K562 treated with DMSO at 1 percent for 4 hours (cell line): ENCODE results near the gene TMEM106A. TPM values are rescaled to one million over a fixed set of nuclear protein-coding genes. Genes with fewer than 3 reads are reported as not detected.

Experiments used
- total RNA-seq: library from RNA; unstranded; fragments of 300-600 nt; gene quantifications from 2 replicates; pipeline ENCODE4 v1.2.3, GENCODE V29; 2022; ENCODE audit not compliant: insufficient read depth

Gene TMEM106A, protein sequence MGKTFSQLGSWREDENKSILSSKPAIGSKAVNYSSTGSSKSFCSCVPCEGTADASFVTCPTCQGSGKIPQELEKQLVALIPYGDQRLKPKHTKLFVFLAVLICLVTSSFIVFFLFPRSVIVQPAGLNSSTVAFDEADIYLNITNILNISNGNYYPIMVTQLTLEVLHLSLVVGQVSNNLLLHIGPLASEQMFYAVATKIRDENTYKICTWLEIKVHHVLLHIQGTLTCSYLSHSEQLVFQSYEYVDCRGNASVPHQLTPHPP
- total RNA-seq = 0.23 TPM in 1 of 2 replicates, not detected in the other

DNA sequence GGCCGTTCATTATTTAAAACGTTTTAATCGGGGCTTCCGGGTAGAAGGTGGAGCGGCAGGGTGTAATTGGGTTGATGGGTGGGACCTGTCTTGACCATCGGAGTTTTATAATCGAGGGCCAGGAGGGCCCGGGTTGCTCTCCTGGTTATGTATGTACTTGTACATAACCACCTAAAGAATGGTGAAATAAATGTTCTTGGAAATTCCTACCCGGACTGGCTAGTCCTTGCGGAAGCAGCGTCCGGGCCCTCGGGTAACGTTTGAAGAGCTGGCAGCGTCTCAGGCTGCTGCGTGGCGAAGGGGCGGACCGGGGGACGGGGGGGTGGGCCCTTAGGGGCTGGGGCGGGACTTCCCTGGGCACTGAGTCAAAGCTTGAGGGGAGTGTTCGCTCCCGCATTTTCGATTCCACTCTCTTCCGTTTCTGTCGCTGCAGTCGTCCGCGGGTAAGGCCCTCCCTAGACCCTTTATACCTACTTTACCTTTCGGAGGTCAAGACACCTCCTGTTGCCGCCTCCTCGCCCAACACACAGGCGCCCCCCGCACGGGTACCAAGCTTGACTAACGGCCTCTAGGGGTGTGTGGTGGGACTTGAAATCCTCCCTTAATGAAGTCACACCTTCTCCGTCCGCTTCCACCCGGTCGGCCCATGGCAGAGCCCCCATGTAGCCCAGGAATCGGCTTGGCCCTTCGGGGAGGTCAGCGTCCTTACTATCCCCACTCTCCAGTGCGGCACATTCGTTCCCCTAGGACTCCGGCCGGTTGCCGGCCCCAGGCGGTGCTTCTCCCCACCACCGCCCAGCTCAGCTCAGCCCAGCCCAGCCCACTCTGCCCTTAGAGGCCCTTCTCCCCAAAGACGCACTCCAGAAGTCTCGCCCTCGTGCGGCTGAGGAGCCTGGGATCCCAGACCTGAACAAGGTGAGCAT, at the start of gene TMEM106A:
TSS of gene TMEM106A (plus strand) at position 396 of the 923 bp plus-strand sequence. CDS start 1,167 bp downstream, outside the sequence.

DNA sequence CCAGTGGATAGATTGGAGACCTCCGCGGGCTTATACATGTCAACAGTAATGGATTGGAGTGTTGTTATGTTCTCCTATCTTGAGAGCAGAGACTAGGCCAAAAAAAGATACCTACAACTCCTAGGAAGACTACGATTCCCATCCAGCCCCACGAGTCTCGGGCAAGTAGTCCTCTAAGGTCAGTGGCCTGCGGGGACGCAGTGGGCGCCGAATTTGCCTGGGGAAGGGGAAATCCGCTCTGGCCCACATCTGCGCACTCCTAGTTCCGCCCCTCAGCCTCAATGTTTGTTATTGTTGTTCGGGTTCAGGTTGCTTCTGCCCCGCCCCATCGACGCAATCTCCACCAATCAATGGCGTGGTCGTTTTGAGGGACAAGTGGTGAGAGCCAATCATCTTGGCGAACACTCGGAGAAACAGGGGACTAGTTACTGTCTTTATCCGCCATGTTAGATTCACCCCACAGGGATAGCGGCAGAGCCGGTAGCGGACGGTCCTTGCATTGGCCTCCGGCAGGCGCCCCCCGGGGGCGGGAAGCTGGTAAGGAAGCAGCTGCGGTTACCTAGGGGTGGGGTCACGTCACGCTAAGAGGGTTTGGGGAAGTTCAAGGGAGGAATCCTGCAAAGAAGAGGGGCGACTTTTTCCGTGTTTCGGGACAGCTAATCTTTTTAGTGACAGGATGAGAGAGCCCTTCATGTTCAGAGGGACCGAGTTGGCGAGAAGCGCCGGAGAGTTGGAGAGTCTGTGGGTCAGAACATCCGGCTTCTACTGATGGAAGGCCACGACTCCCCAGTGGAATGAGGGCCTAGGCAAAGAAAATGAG, 40.7 kb upstream of the TMEM106A start, which contains the start of gene NBR1:
TSS of gene NBR1 (plus strand) at position 449 of the 820 bp plus-strand sequence. CDS start 4,586 bp downstream, outside the sequence.

DNA sequence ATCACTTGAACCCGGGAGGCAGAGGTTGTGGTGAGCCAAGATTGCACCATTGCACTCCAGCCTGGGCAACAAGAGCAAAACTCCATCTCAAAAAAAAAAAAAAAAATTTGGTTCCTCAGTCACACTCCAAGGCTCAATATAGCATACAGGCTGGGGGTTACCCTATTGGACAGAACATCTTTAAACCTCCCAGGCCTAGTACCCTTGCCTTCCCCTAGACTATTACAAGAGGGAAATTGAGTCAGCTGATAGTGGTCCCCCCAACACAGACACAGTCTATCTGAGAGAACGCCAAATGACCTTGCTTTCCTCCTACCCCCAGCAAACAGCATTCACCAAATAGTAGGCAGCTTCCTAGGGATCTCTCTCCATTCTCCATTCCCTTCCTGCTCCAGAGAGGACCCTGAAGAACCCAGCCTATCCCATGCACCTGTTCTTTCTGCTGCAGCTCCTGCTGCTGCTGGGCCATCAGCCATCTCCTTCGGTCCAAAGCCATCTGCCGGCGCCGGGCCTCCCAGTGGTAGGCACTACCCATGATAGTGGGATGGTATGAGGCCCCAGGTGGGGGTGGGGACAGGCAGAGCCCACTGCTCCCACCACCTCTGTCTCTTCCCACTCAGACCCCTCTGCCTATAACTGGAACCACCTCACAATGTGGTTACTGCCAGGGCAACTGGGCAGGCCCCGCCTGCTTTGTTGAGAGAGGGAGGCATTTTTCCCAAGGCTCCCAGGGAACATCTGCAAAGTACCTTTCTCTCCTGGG, 16.5 kb downstream of the TMEM106A start, which contains the start of gene CCDC200:
TSS of gene CCDC200 (minus strand) at position 604 of the 763 bp plus-strand sequence. CDS start at position 535, 69 bp downstream.

DNA sequence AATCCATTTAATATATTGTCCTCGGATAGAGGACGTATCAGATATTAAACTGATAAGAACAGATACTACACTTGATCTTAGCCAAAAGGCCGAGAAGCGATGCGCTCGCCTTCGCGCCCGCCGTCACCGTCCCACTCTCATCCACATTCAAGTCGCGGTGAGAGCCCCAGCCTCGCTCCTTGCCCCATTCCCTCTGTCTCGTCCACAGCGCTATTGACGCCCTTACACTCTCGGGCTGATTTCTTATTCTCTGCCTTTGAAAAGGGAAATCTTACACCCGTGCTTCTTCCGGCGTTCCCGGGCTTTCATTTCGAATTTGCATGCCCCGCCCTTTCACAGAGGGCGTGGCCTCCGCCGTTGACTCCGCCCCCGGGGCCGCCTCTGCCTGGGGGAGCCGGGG, 22.2 kb downstream of the TMEM106A start, which contains the start of gene RNU2-1:
TSS of gene RNU2-1 (minus strand) at position 101 of the 400 bp plus-strand sequence.

Other genes starting within 250 kb of the TMEM106A start
- 25.6 and 25.8 TPM in 2 replicates for gene AARSD1, start 247.4 kb upstream of the TMEM106A start, total RNA-seq
- 3.6 and 5.7 TPM in 2 replicates for gene PTGES3L, start 231.8 kb upstream of the TMEM106A start, total RNA-seq
- 8.2 and 10.7 TPM in 2 replicates for gene RUNDC1, start 231.3 kb upstream of the TMEM106A start, total RNA-seq
- 5,237 and 5,369 TPM in 2 replicates for gene RPL27, start 213.5 kb upstream of the TMEM106A start, total RNA-seq
- 27.4 and 35.9 TPM in 2 replicates for gene IFI35, start 205.1 kb upstream of the TMEM106A start, total RNA-seq
- gene VAT1, start 189.5 kb upstream of the TMEM106A start, total RNA-seq = 415 and 432 TPM in 2 replicates
- 2.1 and 2.3 TPM in 2 replicates for gene RND2, start 186.6 kb upstream of the TMEM106A start, total RNA-seq
- gene BRCA1, start 86.5 kb upstream of the TMEM106A start, total RNA-seq = 35.9 and 42.0 TPM in 2 replicates
- gene NBR1, start 40.7 kb upstream of the TMEM106A start, total RNA-seq = 40.4 and 40.7 TPM in 2 replicates
- gene CCDC200, start 16.7 kb downstream of the TMEM106A start, total RNA-seq = 2.1 TPM in 1 of 2 replicates, not detected in the other
- not detected in 2 replicates for gene RNU2-1, start 22.1 kb downstream of the TMEM106A start, total RNA-seq
- gene ARL4D, start 187.1 kb downstream of the TMEM106A start, total RNA-seq = 1.6 and 3.7 TPM in 2 replicates